ENCODE measurements around the gene ZNF536.

GRCh38 chr19:30518965-30519606 is 146.9 kb downstream of the ZNF536 start:
- no peak for TF ChIP-seq POLR2A (IDR thresholded peaks at IDR 0.05)
- no peak for TF ChIP-seq CTCF (IDR thresholded peaks at IDR 0.05)

All from Peyer's patch (tissue), 4 donors.